SK-N-SH treated with all-trans-retinoic acid at 6 μM for 48 hours (cell line): ENCODE data around the gene KLHL33.
A peak's percentile ranks its signal among the peaks of the same experiment; 100 is the strongest.

Experiments
- ATAC-seq: fragments of 200-7000 bp; cut with Tn5 transposase; 3 replicates; pipeline ENCODE4 v1.9.1; 2020; ENCODE audit warnings: mild to moderate bottlenecking, moderate library complexity
- ARNTL ChIP-seq: fragments of 450-650 bp; formaldehyde crosslinking; IDR thresholded peaks from 2 replicates; pipeline ENCODE4 v1.5.0; 2020; ENCODE audit warnings: low read depth, mild to moderate bottlenecking, moderate library complexity, borderline replicate concordance
- BACH2 ChIP-seq: fragments of 250-450 bp; sonication (Bioruptor Pico); IDR thresholded peaks from 2 replicates; pipeline ENCODE4 v1.9.0; 2021; ENCODE audit warnings: mild to moderate bottlenecking, borderline replicate concordance
- CSDC2 ChIP-seq: fragments of 250-450 bp; sonication (Bioruptor Pico); IDR thresholded peaks from 2 replicates; pipeline ENCODE4 v1.5.0; 2020; ENCODE audit warnings: mild to moderate bottlenecking, moderate library complexity
- ESRRG ChIP-seq: fragments of 250-450 bp; sonication (Bioruptor Pico); IDR thresholded peaks from 2 replicates; pipeline ENCODE4 v1.6.1; 2021; ENCODE audit warnings: mild to moderate bottlenecking
- GLIS3 ChIP-seq: fragments of 250-450 bp; sonication (Bioruptor Pico); IDR thresholded peaks from 2 replicates; pipeline ENCODE4 v1.5.0; 2020; ENCODE audit warnings: mild to moderate bottlenecking, moderate library complexity
- ISL1 ChIP-seq: fragments of 250-450 bp; sonication (Bioruptor Pico); IDR thresholded peaks from 2 replicates; pipeline ENCODE4 v2.1.2; 2022; ENCODE audit warnings: mild to moderate bottlenecking, moderate library complexity
- OSR1 ChIP-seq: fragments of 250-450 bp; sonication (Bioruptor Pico); IDR thresholded peaks from 2 replicates; pipeline ENCODE4 v1.8.0; 2022; ENCODE audit warnings: moderate library complexity, mild to moderate bottlenecking, inconsistent platforms
- RARB ChIP-seq: fragments of 250-450 bp; sonication (Bioruptor Pico); IDR thresholded peaks from 2 replicates; pipeline ENCODE4 v1.8.0; 2021; ENCODE audit warnings: mild to moderate bottlenecking, moderate library complexity
- SNAI2 ChIP-seq: fragments of 250-450 bp; sonication (Bioruptor Pico); IDR thresholded peaks from 2 replicates; pipeline ENCODE4 v1.5.0; 2020; ENCODE audit warnings: mild to moderate bottlenecking, moderate library complexity
- TCF4 ChIP-seq: fragments of 250-450 bp; sonication (Bioruptor Pico); IDR thresholded peaks from 2 replicates; pipeline ENCODE4 v1.8.0; 2021; ENCODE audit warnings: mild to moderate bottlenecking, moderate library complexity, borderline replicate concordance
- TOX ChIP-seq: fragments of 250-450 bp; sonication (Bioruptor Pico); IDR thresholded peaks from 2 replicates; pipeline ENCODE4 v1.8.0; 2021; ENCODE audit warnings: mild to moderate bottlenecking, moderate library complexity, borderline replicate concordance
- ZC3H10 ChIP-seq: fragments of 250-450 bp; sonication (Bioruptor Pico); IDR thresholded peaks from 2 replicates; pipeline ENCODE4 v1.5.1; 2021; ENCODE audit warnings: mild to moderate bottlenecking, moderate library complexity
- ZFP3 ChIP-seq: fragments of 250-450 bp; sonication (Bioruptor Pico); IDR thresholded peaks from 2 replicates; pipeline ENCODE4 v1.5.0; 2020; ENCODE audit warnings: mild to moderate bottlenecking, moderate library complexity
- ZFP30 ChIP-seq: fragments of 450-650 bp; formaldehyde crosslinking; IDR thresholded peaks from 2 replicates; pipeline ENCODE4 v1.5.0; 2022; ENCODE audit warnings: mild to moderate bottlenecking, moderate library complexity
- ZNF565 ChIP-seq: fragments of 450-650 bp; formaldehyde crosslinking; conservative IDR thresholded peaks from 2 replicates; pipeline ENCODE4 v1.5.0; 2020; ENCODE audit warnings: low read depth, mild to moderate bottlenecking, moderate library complexity
- ZNF8 ChIP-seq: fragments of 450-650 bp; formaldehyde crosslinking; IDR thresholded peaks from 2 replicates; pipeline ENCODE4 v1.5.0; 2020; ENCODE audit warnings: mild to moderate bottlenecking, moderate library complexity
- TF ChIP-seq, protein P1 (sequence below): fragments of 250-450 bp; sonication (Bioruptor Pico); IDR thresholded peaks from 2 replicates; pipeline ENCODE4 v1.5.0; 2020; ENCODE audit warnings: mild to moderate bottlenecking, moderate library complexity
- TF ChIP-seq, protein P2 (sequence below): fragments of 250-450 bp; sonication (Bioruptor Pico); IDR thresholded peaks from 2 replicates; pipeline ENCODE4 v1.5.1; 2020; ENCODE audit warnings: low read depth, mild to moderate bottlenecking, moderate library complexity
- TF ChIP-seq, protein P3 (sequence below): fragments of 250-450 bp; sonication (Bioruptor Pico); IDR thresholded peaks from 2 replicates; pipeline ENCODE4 v1.8.0; 2020; ENCODE audit warnings: mild to moderate bottlenecking, moderate library complexity, borderline replicate concordance
- TF ChIP-seq, protein P4 (sequence below): fragments of 250-450 bp; sonication (Bioruptor Pico); IDR thresholded peaks from 2 replicates; pipeline ENCODE4 v1.5.1; 2021; ENCODE audit warnings: mild to moderate bottlenecking, moderate library complexity
- TF ChIP-seq, protein P5 (sequence below): fragments of 250-450 bp; sonication (Bioruptor Pico); IDR thresholded peaks from 2 replicates; pipeline ENCODE4 v1.8.0; 2021; ENCODE audit warnings: low read depth, mild to moderate bottlenecking, moderate library complexity, borderline replicate concordance

KLHL33 gene

DNA sequence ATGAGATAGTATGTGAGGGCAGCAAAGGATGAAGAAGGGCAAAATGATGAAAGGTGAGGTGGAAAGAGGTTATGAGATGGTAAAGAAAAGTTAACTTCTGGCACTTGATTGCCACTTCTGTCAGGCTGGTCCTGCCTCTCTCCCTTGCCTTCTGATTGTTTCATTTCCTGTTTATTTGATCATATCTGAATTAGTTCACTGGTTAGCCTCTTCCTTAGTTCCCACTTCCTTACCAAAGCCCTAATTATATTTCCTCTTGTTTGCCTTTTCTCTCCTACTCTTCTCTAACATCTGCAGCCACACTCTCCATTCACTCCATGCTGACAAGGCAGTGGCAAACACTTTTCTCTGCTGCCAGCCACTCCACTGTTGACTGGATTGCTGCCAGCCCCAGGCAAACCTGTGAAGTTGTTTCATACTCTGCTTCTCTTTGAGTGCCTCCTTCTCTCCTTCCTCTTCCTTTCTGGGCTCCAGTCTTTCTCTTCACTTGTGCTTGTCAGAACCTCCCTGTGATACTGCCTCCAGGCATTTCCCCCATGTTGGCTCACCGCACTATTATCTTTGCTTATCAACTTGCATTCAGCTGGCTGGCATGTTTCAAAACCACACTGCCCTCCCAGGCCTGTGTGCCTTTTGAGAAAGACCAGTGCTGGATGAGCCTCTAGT, 41.4 kb upstream of the KLHL33 start:
- TF ChIP-seq TCF4 (CRISPR knock-in tag) (peak; percentile 56; the same call in 1 of the 2 replicates), ZC3H10 (CRISPR knock-in tag) (no peak)
- ATAC-seq, result peak; percentile 44

DNA sequence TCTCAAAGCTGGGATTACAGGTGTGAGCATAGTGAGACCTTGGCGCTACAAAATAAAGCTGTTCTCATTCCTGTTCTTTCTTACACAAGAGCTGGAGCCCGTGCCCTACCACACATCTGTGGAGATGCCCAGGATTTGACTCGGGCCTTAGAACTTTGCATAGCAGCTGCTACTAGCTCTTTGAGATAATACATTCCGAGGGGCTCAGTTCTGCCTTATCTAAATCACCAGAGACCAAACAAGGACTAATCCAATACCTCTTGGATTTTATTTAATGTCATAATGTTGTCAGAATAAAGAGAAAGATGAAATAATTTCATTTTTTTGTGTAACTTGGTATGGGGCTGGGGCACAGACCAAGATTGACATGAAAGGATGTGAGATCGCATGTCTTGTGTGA, 40.8 kb upstream of the KLHL33 start:
- ATAC-seq, result no peak
- TF ChIP-seq TOX (no peak), ZNF565 (CRISPR knock-in tag) (no peak), OSR1 (CRISPR knock-in tag) (no peak), BACH2 (CRISPR knock-in tag) (no peak), GLIS3 (no peak), ZC3H10 (CRISPR knock-in tag) (no peak), ZFP3 (CRISPR knock-in tag) (no peak), ZFP30 (CRISPR knock-in tag) (no peak), ZNF8 (CRISPR knock-in tag) (no peak), RARB (CRISPR knock-in tag) (no peak), CSDC2 (no peak), ARNTL (no peak), ESRRG (CRISPR knock-in tag) (no peak), ISL1 (CRISPR knock-in tag) (no peak), TCF4 (CRISPR knock-in tag) (no peak)
- TF ChIP-seq, protein P1, sequence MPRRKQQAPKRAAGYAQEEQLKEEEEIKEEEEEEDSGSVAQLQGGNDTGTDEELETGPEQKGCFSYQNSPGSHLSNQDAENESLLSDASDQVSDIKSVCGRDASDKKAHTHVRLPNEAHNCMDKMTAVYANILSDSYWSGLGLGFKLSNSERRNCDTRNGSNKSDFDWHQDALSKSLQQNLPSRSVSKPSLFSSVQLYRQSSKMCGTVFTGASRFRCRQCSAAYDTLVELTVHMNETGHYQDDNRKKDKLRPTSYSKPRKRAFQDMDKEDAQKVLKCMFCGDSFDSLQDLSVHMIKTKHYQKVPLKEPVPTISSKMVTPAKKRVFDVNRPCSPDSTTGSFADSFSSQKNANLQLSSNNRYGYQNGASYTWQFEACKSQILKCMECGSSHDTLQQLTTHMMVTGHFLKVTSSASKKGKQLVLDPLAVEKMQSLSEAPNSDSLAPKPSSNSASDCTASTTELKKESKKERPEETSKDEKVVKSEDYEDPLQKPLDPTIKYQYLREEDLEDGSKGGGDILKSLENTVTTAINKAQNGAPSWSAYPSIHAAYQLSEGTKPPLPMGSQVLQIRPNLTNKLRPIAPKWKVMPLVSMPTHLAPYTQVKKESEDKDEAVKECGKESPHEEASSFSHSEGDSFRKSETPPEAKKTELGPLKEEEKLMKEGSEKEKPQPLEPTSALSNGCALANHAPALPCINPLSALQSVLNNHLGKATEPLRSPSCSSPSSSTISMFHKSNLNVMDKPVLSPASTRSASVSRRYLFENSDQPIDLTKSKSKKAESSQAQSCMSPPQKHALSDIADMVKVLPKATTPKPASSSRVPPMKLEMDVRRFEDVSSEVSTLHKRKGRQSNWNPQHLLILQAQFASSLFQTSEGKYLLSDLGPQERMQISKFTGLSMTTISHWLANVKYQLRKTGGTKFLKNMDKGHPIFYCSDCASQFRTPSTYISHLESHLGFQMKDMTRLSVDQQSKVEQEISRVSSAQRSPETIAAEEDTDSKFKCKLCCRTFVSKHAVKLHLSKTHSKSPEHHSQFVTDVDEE, result no peak
- TF ChIP-seq, protein P2, sequence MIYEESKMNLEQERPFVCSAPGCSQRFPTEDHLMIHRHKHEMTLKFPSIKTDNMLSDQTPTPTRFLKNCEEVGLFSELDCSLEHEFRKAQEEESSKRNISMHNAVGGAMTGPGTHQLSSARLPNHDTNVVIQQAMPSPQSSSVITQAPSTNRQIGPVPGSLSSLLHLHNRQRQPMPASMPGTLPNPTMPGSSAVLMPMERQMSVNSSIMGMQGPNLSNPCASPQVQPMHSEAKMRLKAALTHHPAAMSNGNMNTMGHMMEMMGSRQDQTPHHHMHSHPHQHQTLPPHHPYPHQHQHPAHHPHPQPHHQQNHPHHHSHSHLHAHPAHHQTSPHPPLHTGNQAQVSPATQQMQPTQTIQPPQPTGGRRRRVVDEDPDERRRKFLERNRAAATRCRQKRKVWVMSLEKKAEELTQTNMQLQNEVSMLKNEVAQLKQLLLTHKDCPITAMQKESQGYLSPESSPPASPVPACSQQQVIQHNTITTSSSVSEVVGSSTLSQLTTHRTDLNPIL (CRISPR knock-in tag), result no peak
- TF ChIP-seq, protein P3, sequence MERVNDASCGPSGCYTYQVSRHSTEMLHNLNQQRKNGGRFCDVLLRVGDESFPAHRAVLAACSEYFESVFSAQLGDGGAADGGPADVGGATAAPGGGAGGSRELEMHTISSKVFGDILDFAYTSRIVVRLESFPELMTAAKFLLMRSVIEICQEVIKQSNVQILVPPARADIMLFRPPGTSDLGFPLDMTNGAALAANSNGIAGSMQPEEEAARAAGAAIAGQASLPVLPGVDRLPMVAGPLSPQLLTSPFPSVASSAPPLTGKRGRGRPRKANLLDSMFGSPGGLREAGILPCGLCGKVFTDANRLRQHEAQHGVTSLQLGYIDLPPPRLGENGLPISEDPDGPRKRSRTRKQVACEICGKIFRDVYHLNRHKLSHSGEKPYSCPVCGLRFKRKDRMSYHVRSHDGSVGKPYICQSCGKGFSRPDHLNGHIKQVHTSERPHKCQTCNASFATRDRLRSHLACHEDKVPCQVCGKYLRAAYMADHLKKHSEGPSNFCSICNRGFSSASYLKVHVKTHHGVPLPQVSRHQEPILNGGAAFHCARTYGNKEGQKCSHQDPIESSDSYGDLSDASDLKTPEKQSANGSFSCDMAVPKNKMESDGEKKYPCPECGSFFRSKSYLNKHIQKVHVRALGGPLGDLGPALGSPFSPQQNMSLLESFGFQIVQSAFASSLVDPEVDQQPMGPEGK (CRISPR knock-in tag), result no peak
- TF ChIP-seq, protein P4, sequence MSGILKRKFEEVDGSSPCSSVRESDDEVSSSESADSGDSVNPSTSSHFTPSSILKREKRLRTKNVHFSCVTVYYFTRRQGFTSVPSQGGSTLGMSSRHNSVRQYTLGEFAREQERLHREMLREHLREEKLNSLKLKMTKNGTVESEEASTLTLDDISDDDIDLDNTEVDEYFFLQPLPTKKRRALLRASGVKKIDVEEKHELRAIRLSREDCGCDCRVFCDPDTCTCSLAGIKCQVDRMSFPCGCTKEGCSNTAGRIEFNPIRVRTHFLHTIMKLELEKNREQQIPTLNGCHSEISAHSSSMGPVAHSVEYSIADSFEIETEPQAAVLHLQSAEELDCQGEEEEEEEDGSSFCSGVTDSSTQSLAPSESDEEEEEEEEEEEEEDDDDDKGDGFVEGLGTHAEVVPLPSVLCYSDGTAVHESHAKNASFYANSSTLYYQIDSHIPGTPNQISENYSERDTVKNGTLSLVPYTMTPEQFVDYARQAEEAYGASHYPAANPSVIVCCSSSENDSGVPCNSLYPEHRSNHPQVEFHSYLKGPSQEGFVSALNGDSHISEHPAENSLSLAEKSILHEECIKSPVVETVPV (CRISPR knock-in tag), result no peak
- TF ChIP-seq, protein P5, sequence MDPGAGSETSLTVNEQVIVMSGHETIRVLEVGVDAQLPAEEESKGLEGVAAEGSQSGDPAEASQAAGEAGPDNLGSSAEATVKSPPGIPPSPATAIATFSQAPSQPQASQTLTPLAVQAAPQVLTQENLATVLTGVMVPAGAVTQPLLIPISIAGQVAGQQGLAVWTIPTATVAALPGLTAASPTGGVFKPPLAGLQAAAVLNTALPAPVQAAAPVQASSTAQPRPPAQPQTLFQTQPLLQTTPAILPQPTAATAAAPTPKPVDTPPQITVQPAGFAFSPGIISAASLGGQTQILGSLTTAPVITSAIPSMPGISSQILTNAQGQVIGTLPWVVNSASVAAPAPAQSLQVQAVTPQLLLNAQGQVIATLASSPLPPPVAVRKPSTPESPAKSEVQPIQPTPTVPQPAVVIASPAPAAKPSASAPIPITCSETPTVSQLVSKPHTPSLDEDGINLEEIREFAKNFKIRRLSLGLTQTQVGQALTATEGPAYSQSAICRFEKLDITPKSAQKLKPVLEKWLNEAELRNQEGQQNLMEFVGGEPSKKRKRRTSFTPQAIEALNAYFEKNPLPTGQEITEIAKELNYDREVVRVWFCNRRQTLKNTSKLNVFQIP (CRISPR knock-in tag), result no peak

DNA sequence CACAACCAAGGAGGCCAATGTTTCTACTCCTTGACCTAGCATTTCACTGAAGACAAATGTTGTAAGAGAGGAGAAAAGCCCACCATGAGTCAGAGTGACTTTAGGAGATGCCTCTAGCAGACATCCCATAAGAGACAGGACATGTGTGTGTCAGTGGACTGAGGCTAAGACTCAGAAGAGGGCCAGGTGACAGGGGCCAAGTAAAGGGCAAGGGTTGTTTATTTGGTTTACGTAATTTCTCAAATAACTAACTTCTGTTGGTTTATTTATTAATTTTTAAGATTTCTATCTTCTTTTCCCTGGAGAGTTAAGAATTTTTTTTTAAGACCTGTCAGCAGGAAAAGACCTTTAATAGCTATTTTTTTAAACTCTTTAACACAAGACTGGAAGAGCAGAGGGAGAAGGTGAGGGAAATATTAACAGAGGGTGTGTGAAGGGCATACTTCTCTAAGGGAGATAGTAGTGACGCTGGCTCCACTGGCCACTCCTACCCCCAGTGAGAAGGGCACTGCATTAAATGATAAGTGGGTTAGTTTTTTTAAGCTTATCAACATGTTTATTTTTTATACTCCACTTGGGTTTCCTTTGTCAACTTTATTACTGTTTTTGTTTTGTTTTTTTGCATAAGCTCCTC, 36.7 kb upstream of the KLHL33 start:
- ATAC-seq, result no peak
- no peak for TF ChIP-seq ESRRG (CRISPR knock-in tag)
- TF ChIP-seq OSR1 (CRISPR knock-in tag), result no peak
- no peak for TF ChIP-seq SNAI2 (CRISPR knock-in tag)
- no peak for TF ChIP-seq CSDC2
- no peak for TF ChIP-seq BACH2 (CRISPR knock-in tag)
- TF ChIP-seq ISL1 (CRISPR knock-in tag), result no peak
- TF ChIP-seq, protein P3 (CRISPR knock-in tag), result no peak
- no peak for TF ChIP-seq TCF4 (CRISPR knock-in tag)
